Lung (tissue), 12 donors: ENCODE results near the gene RIC3. TPM values are rescaled to one million over a fixed set of nuclear protein-coding genes. Genes with fewer than 3 reads are reported as not detected.

Experiments
- ATAC-seq: fragments of 200-7000 bp; cut with Tn5 transposase; one replicate; pipeline ENCODE4 v1.9.1; 2020; ENCODE audit warnings: moderate number of reproducible peaks; ENCODE audit not compliant: insufficient read depth, low FRiP score
- DNase-seq, 3 donors: peaks; one replicate each; pipeline ENCODE4 v3.0.0-alpha.2; 2013 to 2017
- H3K27ac ChIP-seq, 2 donors: one replicate each; pipeline ENCODE4 v1.5.1; 2013; ENCODE audit warnings: mild to moderate bottlenecking in 2 of 2, moderate library complexity in 2 of 2, control low read depth in 1 of 2, inconsistent platforms in 1 of 2, low read depth in 1 of 2, low read length in 1 of 2
- H3K27me3 ChIP-seq, 3 donors: one replicate each; pipeline ENCODE4 v1.5.1; 2013; ENCODE audit warnings: low read length in 2 of 3; ENCODE audit not compliant: control insufficient read depth in 3 of 3, insufficient read depth in 3 of 3
- H3K36me3 ChIP-seq, 4 donors: one replicate each; pipeline ENCODE4 v1.5.1; 2013; ENCODE audit warnings: low read length in 4 of 4, mild to moderate bottlenecking in 1 of 4, moderate library complexity in 1 of 4; ENCODE audit not compliant: control insufficient read depth in 4 of 4, insufficient read depth in 4 of 4
- H3K4me1 ChIP-seq, 5 donors: one replicate each; pipeline ENCODE4 v1.5.1; 2013; ENCODE audit warnings: low read length in 5 of 5, mild to moderate bottlenecking in 2 of 5, moderate library complexity in 1 of 5; ENCODE audit not compliant: control insufficient read depth in 5 of 5, insufficient read depth in 5 of 5
- H3K4me3 ChIP-seq: one replicate; pipeline ENCODE4 v1.5.1; 2013; ENCODE audit warnings: mild to moderate bottlenecking, control low read depth, moderate library complexity
- H3K9ac ChIP-seq, 2 donors: one replicate each; pipeline ENCODE4 v1.5.1; 2013; ENCODE audit warnings: low read length in 2 of 2, control low read depth in 1 of 2; ENCODE audit not compliant: insufficient read depth in 1 of 2
- H3K9me3 ChIP-seq, 4 donors: one replicate each; pipeline ENCODE4 v1.5.1; 2013; ENCODE audit warnings: low read length in 3 of 4, mild to moderate bottlenecking in 1 of 4, moderate library complexity in 1 of 4; ENCODE audit not compliant: control insufficient read depth in 4 of 4, insufficient read depth in 3 of 4
- CTCF ChIP-seq: IDR thresholded peaks from 2 replicates; pipeline ENCODE4 v1.5.1; 2012; ENCODE audit warnings: mild to moderate bottlenecking; ENCODE audit errors: control extremely low read depth, extremely low read depth
- whole genome bisulfite sequencing, 2 donors: extraction: QIAGEN DNeasy Blood & Tissue Kit; methylation state at CpG; one replicate each; pipeline ENCODE4 v1.1.7; 2013; 5-methylcytosine and 5-hydroxymethylcytosine counted together
- polyA plus RNA-seq, 2 donors: library from polyadenylated mRNA; stranded (reverse); fragments of 200-250 nt; gene quantifications; one replicate each; pipeline ENCODE4 v1.2.1, GENCODE V29; 2013
- total RNA-seq, 2 donors: library from RNA; depleted of rRNA in 1 of 2; stranded (reverse); fragments of >200 nt in 1 of 2; gene quantifications; one replicate each; pipeline ENCODE4 v1.2.1, GENCODE V29; 2014 to 2021
- donor health status: control.
- donor health status: control.
- donor health status: Bipolar disorder and iron deficiency.
- donor health status: healthy.
- donor health status: DM: yes; HTN: yes; CAD: no.

RIC3 gene
- total and polyA plus RNA-seq, 4 donors: 2.0 to 10.2 (median 9.7) TPM

- no peak overlapping the region for H3K4me3 ChIP-seq
- no peak for ATAC-seq
- no peak overlapping the region for H3K27ac ChIP-seq
- DNase-seq: no peak
- peaks cover 7 to 45% (median 18%) of the 10 kb centered on the region in 5 donors for H3K4me1 ChIP-seq
- no peak overlapping the region for H3K9ac ChIP-seq
- WGBS, 2 donors: 80 to 83% methylated on average over 17 of the region's 17 CpGs
- no peaks in the 10 kb centered on the region for H3K9me3 ChIP-seq
- H3K36me3 ChIP-seq: no peaks in the 10 kb centered on the region
- no peak for TF ChIP-seq CTCF
- peaks cover 0 to 3% (median 0%) of the 10 kb centered on the region in 3 donors for H3K27me3 ChIP-seq
These were observed 102.6 kb downstream of the RIC3 start for GRCh38 chr11:8066036-8066910.

GRCh38 chr11:8065031-8065430, 103.8 kb downstream of the RIC3 start:
- Histone ChIP-seq H3K4me1 (peaks cover 7 to 38% (median 18%) of the 10 kb centered on the region in 5 donors), H3K36me3 (no peaks in the 10 kb centered on the region), H3K9me3 (no peaks in the 10 kb centered on the region), H3K27me3 (no peaks in the 10 kb centered on the region), H3K9ac (no peak overlapping the region), H3K27ac (no peak overlapping the region), H3K4me3 (no peak overlapping the region)
- WGBS, 2 donors: 95% methylated on average over 2 of the region's 2 CpGs
- DNase-seq: no peak
- no peak for ATAC-seq
- TF ChIP-seq CTCF: no peak

- ATAC-seq (no peak), DNase-seq (peak; percentile 45 to 83 (median 68))
- no peaks in the 10 kb centered on the region for H3K27me3 ChIP-seq
- TF ChIP-seq CTCF: no peak
- 55 to 72% methylated on average over 7 of the region's 7 CpGs for WGBS, 2 donors
- H3K4me3 ChIP-seq: no peak overlapping the region
- peaks cover 4 to 34% (median 11%) of the 10 kb centered on the region in 5 donors for H3K4me1 ChIP-seq
- H3K9me3 ChIP-seq: no peaks in the 10 kb centered on the region
- H3K27ac ChIP-seq: no peak overlapping the region
- no peaks in the 10 kb centered on the region for H3K36me3 ChIP-seq
- peak overlapping the region in 1 of 2 donors; percentile 34 for H3K9ac ChIP-seq
These were observed 105.5 kb downstream of the RIC3 start for GRCh38 chr11:8063324-8063723.
